ENCODE measurements around the gene CNIH1.
"Not testable (repeated sequence)": the region's sequence is repeated elsewhere in the genome, so short reads cannot be mapped to it uniquely, and the experiment has no call there.

CNIH1 gene

GRCh38 chr14:54470701-54471100, 29.5 kb upstream of the CNIH1 start:
- no peaks in the 10 kb centered on the region for H3K9me3 ChIP-seq (ENCODE audit: control insufficient read depth in 2 of 2, low read length in 2 of 2)
- H3K27me3 ChIP-seq (ENCODE audit: control insufficient read depth in 2 of 2, insufficient read depth in 2 of 2, low read length in 2 of 2): no peaks in the 10 kb centered on the region
- no peaks in the 10 kb centered on the region for H3K36me3 ChIP-seq (ENCODE audit: control insufficient read depth in 2 of 2, insufficient read depth in 2 of 2, low read length in 2 of 2)
- H3K4me3 ChIP-seq (ENCODE audit: low read length in 2 of 2): no peak overlapping the region
- H3K9ac ChIP-seq (ENCODE audit: low read depth in 1 of 2, low read length in 2 of 2): no peak overlapping the region
- peaks cover 0 to 7% of the 10 kb centered on the region in 2 donors for H3K4me1 ChIP-seq (ENCODE audit: control insufficient read depth in 2 of 2, insufficient read depth in 2 of 2, low read length in 2 of 2)
- H3K27ac ChIP-seq (ENCODE audit: low read depth in 2 of 2, low read length in 2 of 2): no peak overlapping the region

- Histone ChIP-seq H3K9me3 (ENCODE audit: control insufficient read depth in 2 of 2, low read length in 2 of 2) (no peaks in the 10 kb centered on the region), H3K9ac (ENCODE audit: low read depth in 1 of 2, low read length in 2 of 2) (no peak overlapping the region), H3K27me3 (ENCODE audit: control insufficient read depth in 2 of 2, insufficient read depth in 2 of 2, low read length in 2 of 2) (no peaks in the 10 kb centered on the region), H3K4me3 (ENCODE audit: low read length in 2 of 2) (no peak overlapping the region), H3K36me3 (ENCODE audit: control insufficient read depth in 2 of 2, insufficient read depth in 2 of 2, low read length in 2 of 2) (no peaks in the 10 kb centered on the region), H3K27ac (ENCODE audit: low read depth in 2 of 2, low read length in 2 of 2) (no peak overlapping the region), H3K4me1 (ENCODE audit: control insufficient read depth in 2 of 2, insufficient read depth in 2 of 2, low read length in 2 of 2) (peaks cover 0 to 7% of the 10 kb centered on the region in 2 donors)
Observed at GRCh38 chr14:54467280-54467679, 26.1 kb upstream of the CNIH1 start.

GRCh38 chr14:54465654-54466053, 24.5 kb upstream of the CNIH1 start:
- Histone ChIP-seq H3K27me3 (ENCODE audit: control insufficient read depth in 2 of 2, insufficient read depth in 2 of 2, low read length in 2 of 2) (no peaks in the 10 kb centered on the region), H3K27ac (ENCODE audit: low read depth in 2 of 2, low read length in 2 of 2) (no peak overlapping the region), H3K4me1 (ENCODE audit: control insufficient read depth in 2 of 2, insufficient read depth in 2 of 2, low read length in 2 of 2) (peaks cover 0 to 3% of the 10 kb centered on the region in 2 donors)

GRCh38 chr14:54462048-54462447, 20.9 kb upstream of the CNIH1 start:
- H3K27ac ChIP-seq (ENCODE audit: low read depth in 2 of 2, low read length in 2 of 2): no peak overlapping the region
- no peaks in the 10 kb centered on the region for H3K27me3 ChIP-seq (ENCODE audit: control insufficient read depth in 2 of 2, insufficient read depth in 2 of 2, low read length in 2 of 2)
- H3K4me1 ChIP-seq (ENCODE audit: control insufficient read depth in 2 of 2, insufficient read depth in 2 of 2, low read length in 2 of 2): no peaks in the 10 kb centered on the region
- H3K9ac ChIP-seq (ENCODE audit: low read depth in 1 of 2, low read length in 2 of 2): no peak overlapping the region
- no peaks in the 10 kb centered on the region for H3K9me3 ChIP-seq (ENCODE audit: control insufficient read depth in 2 of 2, low read length in 2 of 2)
- no peaks in the 10 kb centered on the region for H3K36me3 ChIP-seq (ENCODE audit: control insufficient read depth in 2 of 2, insufficient read depth in 2 of 2, low read length in 2 of 2)
- H3K4me3 ChIP-seq (ENCODE audit: low read length in 2 of 2): no peak overlapping the region

More at GRCh38 chr14:54465654-54466053, 24.5 kb upstream of the CNIH1 start:
- Histone ChIP-seq H3K36me3 (ENCODE audit: control insufficient read depth in 2 of 2, insufficient read depth in 2 of 2, low read length in 2 of 2) (no peaks in the 10 kb centered on the region), H3K9ac (ENCODE audit: low read depth in 1 of 2, low read length in 2 of 2) (no peak overlapping the region), H3K9me3 (ENCODE audit: control insufficient read depth in 2 of 2, low read length in 2 of 2) (no peaks in the 10 kb centered on the region), H3K4me3 (ENCODE audit: low read length in 2 of 2) (no peak overlapping the region)

GRCh38 chr14:54459106-54459505, 17.9 kb upstream of the CNIH1 start:
- no peaks in the 10 kb centered on the region for H3K27me3 ChIP-seq (ENCODE audit: control insufficient read depth in 2 of 2, insufficient read depth in 2 of 2, low read length in 2 of 2)
- no peak overlapping the region for H3K4me3 ChIP-seq (ENCODE audit: low read length in 2 of 2)
- no peak overlapping the region for H3K9ac ChIP-seq (ENCODE audit: low read depth in 1 of 2, low read length in 2 of 2)
- no peak overlapping the region for H3K27ac ChIP-seq (ENCODE audit: low read depth in 2 of 2, low read length in 2 of 2)
- H3K36me3 ChIP-seq (ENCODE audit: control insufficient read depth in 2 of 2, insufficient read depth in 2 of 2, low read length in 2 of 2): no peaks in the 10 kb centered on the region
- H3K9me3 ChIP-seq (ENCODE audit: control insufficient read depth in 2 of 2, low read length in 2 of 2): no peaks in the 10 kb centered on the region
- H3K4me1 ChIP-seq (ENCODE audit: control insufficient read depth in 2 of 2, insufficient read depth in 2 of 2, low read length in 2 of 2): no peaks in the 10 kb centered on the region

GRCh38 chr14:54458536-54458935, 17.4 kb upstream of the CNIH1 start:
- H3K9me3 ChIP-seq (ENCODE audit: control insufficient read depth in 2 of 2, low read length in 2 of 2); H3K36me3 ChIP-seq (ENCODE audit: control insufficient read depth in 2 of 2, insufficient read depth in 2 of 2, low read length in 2 of 2); H3K4me1 ChIP-seq (ENCODE audit: control insufficient read depth in 2 of 2, insufficient read depth in 2 of 2, low read length in 2 of 2); H3K9ac ChIP-seq (ENCODE audit: low read depth in 1 of 2, low read length in 2 of 2); H3K27ac ChIP-seq (ENCODE audit: low read depth in 2 of 2, low read length in 2 of 2); H3K27me3 ChIP-seq (ENCODE audit: control insufficient read depth in 2 of 2, insufficient read depth in 2 of 2, low read length in 2 of 2); H3K4me3 ChIP-seq (ENCODE audit: low read length in 2 of 2): not testable (repeated sequence)

- Histone ChIP-seq H3K36me3 (ENCODE audit: control insufficient read depth in 2 of 2, insufficient read depth in 2 of 2, low read length in 2 of 2) (no peaks in the 10 kb centered on the region), H3K9me3 (ENCODE audit: control insufficient read depth in 2 of 2, low read length in 2 of 2) (no peaks in the 10 kb centered on the region), H3K9ac (ENCODE audit: low read depth in 1 of 2, low read length in 2 of 2) (no peak overlapping the region), H3K4me3 (ENCODE audit: low read length in 2 of 2) (no peak overlapping the region), H3K27me3 (ENCODE audit: control insufficient read depth in 2 of 2, insufficient read depth in 2 of 2, low read length in 2 of 2) (no peaks in the 10 kb centered on the region), H3K27ac (ENCODE audit: low read depth in 2 of 2, low read length in 2 of 2) (no peak overlapping the region), H3K4me1 (ENCODE audit: control insufficient read depth in 2 of 2, insufficient read depth in 2 of 2, low read length in 2 of 2) (no peaks in the 10 kb centered on the region)
Observed at GRCh38 chr14:54457609-54457996, 16.4 kb upstream of the CNIH1 start.

- H3K9me3 ChIP-seq (ENCODE audit: control insufficient read depth in 2 of 2, low read length in 2 of 2); H3K9ac ChIP-seq (ENCODE audit: low read depth in 1 of 2, low read length in 2 of 2); H3K4me3 ChIP-seq (ENCODE audit: low read length in 2 of 2); H3K27ac ChIP-seq (ENCODE audit: low read depth in 2 of 2, low read length in 2 of 2); H3K36me3 ChIP-seq (ENCODE audit: control insufficient read depth in 2 of 2, insufficient read depth in 2 of 2, low read length in 2 of 2); H3K4me1 ChIP-seq (ENCODE audit: control insufficient read depth in 2 of 2, insufficient read depth in 2 of 2, low read length in 2 of 2); H3K27me3 ChIP-seq (ENCODE audit: control insufficient read depth in 2 of 2, insufficient read depth in 2 of 2, low read length in 2 of 2): not testable (repeated sequence)
Observed at GRCh38 chr14:54456820-54457608, 15.8 kb upstream of the CNIH1 start.

- Histone ChIP-seq H3K27me3 (ENCODE audit: control insufficient read depth in 2 of 2, insufficient read depth in 2 of 2, low read length in 2 of 2) (no peaks in the 10 kb centered on the region), H3K4me1 (ENCODE audit: control insufficient read depth in 2 of 2, insufficient read depth in 2 of 2, low read length in 2 of 2) (no peaks in the 10 kb centered on the region), H3K4me3 (ENCODE audit: low read length in 2 of 2) (no peak overlapping the region), H3K9me3 (ENCODE audit: control insufficient read depth in 2 of 2, low read length in 2 of 2) (no peaks in the 10 kb centered on the region), H3K9ac (ENCODE audit: low read depth in 1 of 2, low read length in 2 of 2) (no peak overlapping the region), H3K27ac (ENCODE audit: low read depth in 2 of 2, low read length in 2 of 2) (no peak overlapping the region), H3K36me3 (ENCODE audit: control insufficient read depth in 2 of 2, insufficient read depth in 2 of 2, low read length in 2 of 2) (no peaks in the 10 kb centered on the region)
Observed at GRCh38 chr14:54455363-54455762, 14.2 kb upstream of the CNIH1 start.

- not testable (repeated sequence) for H3K27ac ChIP-seq (ENCODE audit: low read depth in 2 of 2, low read length in 2 of 2); H3K36me3 ChIP-seq (ENCODE audit: control insufficient read depth in 2 of 2, insufficient read depth in 2 of 2, low read length in 2 of 2); H3K27me3 ChIP-seq (ENCODE audit: control insufficient read depth in 2 of 2, insufficient read depth in 2 of 2, low read length in 2 of 2); H3K4me1 ChIP-seq (ENCODE audit: control insufficient read depth in 2 of 2, insufficient read depth in 2 of 2, low read length in 2 of 2); H3K9me3 ChIP-seq (ENCODE audit: control insufficient read depth in 2 of 2, low read length in 2 of 2); H3K9ac ChIP-seq (ENCODE audit: low read depth in 1 of 2, low read length in 2 of 2); H3K4me3 ChIP-seq (ENCODE audit: low read length in 2 of 2)
Observed at GRCh38 chr14:54453990-54454389, 12.8 kb upstream of the CNIH1 start.

Data from mucosa of rectum (tissue), 2 donors.